HEK293 (cell line): ENCODE data around the gene CCDC61.

Experiments used
- CTCF ChIP-seq: fragments of 450-650 bp; formaldehyde crosslinking; IDR thresholded peaks from 2 replicates; pipeline ENCODE4 v1.5.1; 2016; ENCODE audit warnings: missing biosample characterization, missing genetic modification characterization
- PRDM6 ChIP-seq: fragments of 450-650 bp; formaldehyde crosslinking; IDR thresholded peaks from 2 replicates; pipeline ENCODE4 v1.5.1; 2017; ENCODE audit warnings: missing biosample characterization, missing genetic modification characterization
- RBAK ChIP-seq: fragments of 450-650 bp; formaldehyde crosslinking; IDR thresholded peaks from 2 replicates; pipeline ENCODE4 v1.5.1; 2016; ENCODE audit warnings: missing biosample characterization, missing genetic modification characterization
- ZNF121 ChIP-seq: fragments of 450-650 bp; formaldehyde crosslinking; IDR thresholded peaks from 2 replicates; pipeline ENCODE4 v1.5.1; 2016; ENCODE audit warnings: missing biosample characterization, missing genetic modification characterization
- ZNF146 ChIP-seq: fragments of 450-650 bp; formaldehyde crosslinking; IDR thresholded peaks from 2 replicates; pipeline ENCODE4 v1.5.1; 2016; ENCODE audit warnings: missing biosample characterization, missing genetic modification characterization
- ZNF155 ChIP-seq: fragments of 450-650 bp; formaldehyde crosslinking; IDR thresholded peaks from 2 replicates; pipeline ENCODE4 v1.5.1; 2016; ENCODE audit warnings: missing biosample characterization, missing genetic modification characterization
- ZNF184 ChIP-seq: fragments of 450-650 bp; IDR thresholded peaks from 2 replicates; pipeline ENCODE4 v1.5.1; 2018; ENCODE audit warnings: missing biosample characterization, mild to moderate bottlenecking, missing genetic modification characterization
- ZNF350 ChIP-seq: fragments of 450-650 bp; formaldehyde crosslinking; IDR thresholded peaks from 2 replicates; pipeline ENCODE4 v1.5.0; 2017; ENCODE audit warnings: missing biosample characterization, mild to moderate bottlenecking, missing genetic modification characterization
- ZNF513 ChIP-seq: fragments of 450-650 bp; IDR thresholded peaks from 2 replicates; pipeline ENCODE4 v1.5.1; 2018; ENCODE audit warnings: missing biosample characterization, missing genetic modification characterization
- ZNF776 ChIP-seq: fragments of 450-650 bp; formaldehyde crosslinking; IDR thresholded peaks from 2 replicates; pipeline ENCODE4 v1.5.0; 2017; ENCODE audit warnings: missing biosample characterization, missing genetic modification characterization, borderline replicate concordance
- ZNF785 ChIP-seq: fragments of 450-650 bp; formaldehyde crosslinking; IDR thresholded peaks from 2 replicates; pipeline ENCODE4 v1.5.1; 2016; ENCODE audit warnings: missing biosample characterization, missing genetic modification characterization
- TF ChIP-seq, protein P1 (sequence below): fragments of 450-650 bp; formaldehyde crosslinking; IDR thresholded peaks from 2 replicates; pipeline ENCODE4 v1.5.1; 2016; ENCODE audit warnings: missing biosample characterization, missing genetic modification characterization, low read depth

DNA sequence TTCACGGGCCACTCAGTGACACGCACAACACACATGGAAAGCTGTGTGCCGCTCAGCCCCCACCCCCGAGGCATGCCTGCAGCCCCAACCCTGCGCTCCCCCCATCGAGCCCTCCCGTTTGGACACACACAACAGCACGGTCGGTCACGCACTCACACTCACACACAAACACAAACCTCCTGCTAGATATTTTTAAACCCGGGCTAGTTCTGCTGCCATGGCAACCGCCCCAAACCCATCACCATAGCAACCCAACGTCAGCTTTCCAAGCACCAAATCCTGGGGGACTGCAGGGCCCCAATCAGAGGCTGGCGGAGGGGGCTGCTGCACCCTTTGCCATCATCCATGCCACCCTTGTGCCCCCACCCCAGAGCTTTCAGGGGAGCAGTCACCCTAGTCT lies 19.1 kb upstream of the CCDC61 start:
- TF ChIP-seq RBAK (tag by site-specific recombination) (no peak), CTCF (tag by site-specific recombination) (no peak), ZNF513 (tag by site-specific recombination) (no peak), ZNF155 (tag by site-specific recombination) (no peak), ZNF184 (tag by site-specific recombination) (no peak), ZNF121 (tag by site-specific recombination) (no peak), ZNF350 (tag by site-specific recombination) (no peak), PRDM6 (tag by site-specific recombination) (no peak), ZNF776 (tag by site-specific recombination) (no peak), ZNF146 (tag by site-specific recombination) (no peak), ZNF785 (tag by site-specific recombination) (no peak)
- TF ChIP-seq, protein P1, sequence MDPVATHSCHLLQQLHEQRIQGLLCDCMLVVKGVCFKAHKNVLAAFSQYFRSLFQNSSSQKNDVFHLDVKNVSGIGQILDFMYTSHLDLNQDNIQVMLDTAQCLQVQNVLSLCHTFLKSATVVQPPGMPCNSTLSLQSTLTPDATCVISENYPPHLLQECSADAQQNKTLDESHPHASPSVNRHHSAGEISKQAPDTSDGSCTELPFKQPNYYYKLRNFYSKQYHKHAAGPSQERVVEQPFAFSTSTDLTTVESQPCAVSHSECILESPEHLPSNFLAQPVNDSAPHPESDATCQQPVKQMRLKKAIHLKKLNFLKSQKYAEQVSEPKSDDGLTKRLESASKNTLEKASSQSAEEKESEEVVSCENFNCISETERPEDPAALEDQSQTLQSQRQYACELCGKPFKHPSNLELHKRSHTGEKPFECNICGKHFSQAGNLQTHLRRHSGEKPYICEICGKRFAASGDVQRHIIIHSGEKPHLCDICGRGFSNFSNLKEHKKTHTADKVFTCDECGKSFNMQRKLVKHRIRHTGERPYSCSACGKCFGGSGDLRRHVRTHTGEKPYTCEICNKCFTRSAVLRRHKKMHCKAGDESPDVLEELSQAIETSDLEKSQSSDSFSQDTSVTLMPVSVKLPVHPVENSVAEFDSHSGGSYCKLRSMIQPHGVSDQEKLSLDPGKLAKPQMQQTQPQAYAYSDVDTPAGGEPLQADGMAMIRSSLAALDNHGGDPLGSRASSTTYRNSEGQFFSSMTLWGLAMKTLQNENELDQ (tag by site-specific recombination) = no peak
